ENCODE data around the gene GBX1.

Gene GBX1

DNA sequence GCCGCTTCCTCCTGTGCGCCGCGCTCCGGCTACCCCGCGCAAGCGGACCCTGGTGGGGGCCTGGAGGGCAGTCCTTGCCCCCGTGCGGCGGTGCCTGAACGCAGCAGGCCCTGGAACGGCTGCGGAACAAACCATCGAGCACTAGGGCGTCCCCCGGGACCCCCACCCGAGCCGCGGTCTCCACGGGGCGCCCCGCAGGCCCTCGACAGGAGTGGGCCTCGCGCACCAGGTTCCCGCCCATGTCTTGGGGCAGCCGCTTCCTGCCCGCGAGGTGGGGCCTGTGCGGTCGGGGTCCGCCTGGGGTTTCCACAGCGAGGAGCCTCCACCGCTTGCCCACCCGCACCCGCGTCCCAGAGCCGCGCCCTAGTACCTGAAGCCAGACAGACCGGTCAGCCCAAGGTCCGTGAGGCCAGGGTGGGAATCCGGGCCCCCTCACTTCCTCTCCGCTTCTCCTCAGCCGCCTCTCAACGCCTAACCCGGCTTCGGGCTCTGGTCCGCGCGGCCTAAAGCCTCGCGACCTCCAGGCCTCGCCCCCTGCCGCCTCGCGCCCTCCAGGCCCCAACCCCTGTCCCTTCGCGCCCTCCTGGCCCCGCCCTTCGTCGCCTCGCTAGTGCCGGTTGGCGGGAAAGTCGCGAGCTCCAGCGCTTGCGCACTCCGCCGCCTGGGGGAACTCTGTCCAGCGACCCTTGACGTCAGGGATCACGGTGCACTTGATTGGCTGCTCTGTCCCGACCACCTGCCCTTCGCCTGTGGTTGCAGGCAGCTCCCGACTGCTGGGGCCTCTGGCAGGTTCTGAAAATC is 7.0 kb upstream of the GBX1 start:
- DNase-seq (ENCODE audit: low read depth in 3 of 3, low spot score in 1 of 3): peak in 1 of 3 donors; percentile 22

DNA sequence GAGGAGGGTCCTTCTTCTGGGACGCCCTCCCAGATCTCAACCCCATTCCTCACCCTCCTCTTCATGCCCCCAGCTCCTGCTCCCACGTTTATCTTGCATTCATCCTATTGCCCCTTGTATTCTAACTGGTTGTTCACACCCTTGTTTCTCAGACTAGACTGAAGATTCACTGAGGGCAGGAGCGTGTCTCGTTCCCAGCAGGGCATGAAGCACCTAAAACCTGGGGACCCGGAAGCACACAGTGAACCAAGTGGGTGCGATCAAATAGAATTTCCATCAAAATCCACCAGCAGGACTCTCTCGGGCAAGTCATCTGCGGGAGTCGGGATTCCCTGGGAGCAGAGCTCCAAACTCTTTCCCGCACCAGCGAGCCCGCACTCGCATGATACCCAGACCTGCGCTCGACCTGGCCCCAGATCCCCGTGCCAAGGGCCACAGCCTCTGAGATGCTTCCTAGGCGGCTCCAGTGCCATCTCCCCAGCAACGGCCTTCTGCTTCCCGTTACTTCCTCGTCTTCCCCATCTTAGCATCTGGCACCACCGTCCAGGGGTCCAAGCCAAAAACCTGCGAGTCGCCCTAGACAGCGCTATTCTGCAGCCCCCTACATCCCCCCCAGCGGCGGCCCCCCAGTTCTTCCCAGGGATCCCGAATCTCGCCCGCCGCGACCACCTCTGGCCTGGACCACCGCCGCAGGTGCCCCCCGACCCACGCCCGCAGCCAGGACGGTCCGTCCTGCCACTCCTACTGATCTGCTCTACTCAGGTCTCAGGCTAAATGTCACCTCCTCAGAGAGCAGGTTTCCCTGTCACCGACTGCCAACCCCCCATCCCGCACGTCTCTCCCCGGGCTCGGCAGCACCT is 6.1 kb upstream of the GBX1 start:
- no peak for DNase-seq (ENCODE audit: low read depth in 3 of 3, low spot score in 1 of 3)

DNA sequence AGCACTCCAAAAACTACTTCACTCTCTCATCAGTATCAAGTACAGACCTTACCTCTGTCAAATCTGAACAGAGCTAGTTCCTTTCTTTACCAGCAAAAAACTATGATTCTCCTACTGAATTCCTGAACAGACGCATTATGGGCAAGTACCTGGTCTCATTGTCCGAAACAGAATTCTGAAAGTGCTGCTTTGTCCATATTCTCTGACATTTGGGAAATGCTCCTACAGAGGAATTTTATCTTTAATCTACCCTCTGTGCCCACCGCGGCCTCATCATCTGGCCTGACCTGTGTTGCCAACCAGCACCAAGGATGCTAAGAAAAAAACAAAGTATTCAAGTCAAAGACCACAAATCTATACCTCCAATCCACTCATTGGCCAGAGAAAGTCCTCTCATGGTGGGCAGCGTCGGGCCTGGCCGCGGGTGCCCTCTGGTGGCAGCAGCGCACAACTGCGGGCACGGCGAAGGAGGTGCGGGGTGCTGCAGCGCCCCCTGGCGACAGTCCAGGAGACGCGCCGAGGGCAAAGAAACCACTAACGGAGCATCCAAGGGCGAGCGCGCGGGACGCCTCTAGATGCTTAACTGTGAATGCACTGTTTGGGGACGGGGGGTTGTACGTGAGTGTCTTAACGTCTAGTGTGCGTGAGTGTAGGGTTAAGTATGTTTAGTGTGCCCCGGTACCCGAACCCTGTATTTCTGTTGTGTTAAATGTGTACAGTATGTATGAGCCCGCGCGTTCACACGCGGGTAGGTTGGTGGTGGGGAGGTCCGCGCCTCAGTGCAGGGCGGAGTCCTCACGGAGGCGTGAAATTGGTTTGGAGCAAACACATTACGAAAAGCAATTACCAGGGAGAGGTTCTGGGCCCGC is 5.0 kb upstream of the GBX1 start:
- DNase-seq (ENCODE audit: low read depth in 3 of 3, low spot score in 1 of 3): peak; percentile 55 to 77 (median 67)

DNA sequence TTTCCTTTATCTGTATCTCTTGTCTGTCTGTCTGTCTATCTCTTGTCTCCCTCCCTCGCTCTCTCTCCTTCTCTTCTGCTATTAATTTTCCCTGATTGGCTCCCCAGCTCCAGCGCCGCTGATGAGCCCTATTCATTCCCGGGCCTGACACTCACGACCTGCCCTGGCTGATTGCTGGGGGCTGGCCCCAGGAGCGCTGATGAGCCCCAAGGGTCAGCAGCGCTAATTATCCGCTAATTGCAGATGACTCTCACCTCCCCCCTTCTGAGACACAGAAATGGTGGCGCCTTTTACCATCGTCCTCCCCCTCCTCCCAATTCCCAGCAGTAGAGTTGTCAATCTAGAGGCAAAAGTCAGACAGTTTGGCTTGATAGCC is 1.3 kb upstream of the GBX1 start:
- DNase-seq (ENCODE audit: low read depth in 3 of 3, low spot score in 1 of 3): no peak

DNA sequence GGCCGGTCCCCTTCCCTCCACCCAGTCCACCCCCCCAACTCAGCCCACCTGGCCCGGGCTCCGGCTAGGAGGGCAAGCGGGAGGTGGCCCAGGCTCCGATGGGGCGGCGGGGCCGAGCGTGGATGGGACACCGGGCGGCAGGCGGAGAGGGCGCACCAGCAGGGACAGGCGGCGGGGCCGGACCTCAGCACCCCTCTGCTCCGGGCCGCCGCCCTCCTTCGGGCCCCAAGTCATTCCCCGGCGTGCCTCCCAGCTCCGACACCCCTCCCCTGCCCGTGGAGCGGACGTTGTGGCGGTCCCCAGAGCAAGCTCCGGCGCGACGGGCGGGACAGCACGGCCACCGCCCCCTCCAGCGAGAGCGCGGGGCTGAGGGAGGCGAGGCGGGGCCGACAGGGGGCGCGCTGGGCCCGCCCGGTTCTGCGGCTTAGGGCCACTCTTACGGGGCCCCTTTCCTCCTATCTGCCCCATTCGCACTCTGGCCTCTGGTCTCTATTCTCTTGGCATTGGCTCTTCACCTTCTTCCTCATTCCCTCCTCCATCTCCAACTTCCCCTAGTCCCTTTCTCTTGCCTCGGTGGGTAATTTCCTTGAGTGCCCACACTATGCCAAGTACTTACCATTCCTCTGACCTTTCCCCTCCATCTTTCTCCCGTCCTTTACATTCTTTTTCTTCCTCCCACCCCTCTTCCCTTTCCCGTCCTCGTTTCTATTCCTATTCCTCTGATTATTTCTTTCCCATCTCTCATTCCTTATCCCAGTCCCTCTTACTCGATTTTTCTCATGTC is 701 bp upstream of the GBX1 start:
- peak; percentile 15 to 54 (median 24) for DNase-seq (ENCODE audit: low read depth in 3 of 3, low spot score in 1 of 3)

DNA sequence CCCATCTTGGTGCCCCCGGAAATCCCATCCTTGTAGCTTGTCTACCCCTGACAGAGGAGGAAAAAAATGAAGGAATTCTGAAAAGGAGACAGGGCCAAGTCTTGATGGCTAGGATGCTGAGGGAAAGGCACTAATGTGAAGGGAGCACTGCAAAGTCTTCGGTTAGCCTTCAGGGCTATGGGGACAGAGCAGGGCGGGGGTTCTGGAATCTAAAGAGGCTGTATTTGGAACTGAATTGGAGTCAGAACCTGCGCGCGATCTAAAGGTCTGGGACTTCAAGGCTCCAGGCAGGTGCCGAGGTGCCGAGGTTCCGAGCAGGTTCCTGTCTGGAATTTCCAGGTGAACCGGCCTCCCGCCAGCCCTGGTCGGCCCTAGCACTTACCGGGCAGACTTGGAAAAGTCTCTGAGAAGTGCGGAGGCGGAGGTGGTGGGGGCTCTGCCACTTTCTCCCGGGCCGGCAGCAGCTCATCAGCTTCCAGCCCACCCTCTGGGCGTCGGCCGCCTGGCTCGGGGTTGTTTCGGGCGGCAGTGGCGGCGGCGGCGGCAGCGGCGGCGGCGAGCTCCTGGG is 781 bp downstream of the GBX1 start:
- DNase-seq (ENCODE audit: low read depth in 3 of 3, low spot score in 1 of 3): no peak

DNA sequence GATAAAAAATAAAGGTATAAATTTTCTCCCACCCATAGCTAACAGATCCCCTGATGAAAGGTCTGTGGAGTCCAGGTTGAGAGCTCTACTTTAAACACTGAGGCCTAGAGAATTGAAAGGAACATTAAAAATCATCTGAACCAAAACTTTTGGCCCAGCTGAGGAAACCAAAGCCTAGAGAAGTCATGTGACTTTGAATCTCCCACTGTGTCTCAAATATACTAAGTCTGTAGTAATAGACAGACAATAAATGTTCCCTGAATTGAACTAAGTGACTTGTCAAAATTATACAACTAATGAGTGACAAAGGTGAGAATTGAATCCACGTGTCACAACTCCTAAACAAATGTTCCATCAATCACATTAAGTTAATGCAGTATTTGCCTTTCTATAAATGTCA is 5.7 kb downstream of the GBX1 start:
- no peak for DNase-seq (ENCODE audit: low read depth in 3 of 3, low spot score in 1 of 3)

DNA sequence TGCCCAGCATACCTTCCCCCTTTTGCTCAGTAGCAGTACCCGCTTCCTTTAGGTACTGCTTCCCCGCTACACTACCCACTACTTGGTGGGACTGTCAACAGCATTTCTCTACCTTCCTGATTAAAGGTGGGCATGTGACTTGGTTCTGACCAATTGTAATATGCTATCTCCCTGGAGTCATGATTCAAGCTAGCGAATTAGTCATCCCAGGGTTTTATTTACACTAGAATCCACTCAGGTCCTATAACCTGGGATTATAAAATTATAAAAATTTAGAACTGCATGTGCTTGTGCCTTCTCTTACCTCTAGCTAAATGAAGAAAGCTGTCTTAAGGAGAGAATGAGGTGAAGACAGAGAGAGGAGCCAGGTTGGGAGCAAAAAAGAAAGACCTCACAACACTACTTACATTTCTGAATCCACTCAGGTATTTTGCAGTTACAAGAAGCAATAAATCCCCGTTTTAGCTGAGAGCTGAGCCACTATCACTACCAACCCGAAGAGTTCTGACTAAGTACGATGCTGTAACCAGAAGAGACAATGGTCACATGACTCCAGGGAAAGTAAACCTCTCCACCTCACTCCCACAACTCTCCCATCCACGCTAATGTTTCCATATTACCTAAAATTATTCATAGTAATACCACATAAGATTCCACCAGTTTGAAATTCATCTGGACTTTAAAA is 9.7 kb downstream of the GBX1 start:
- no peak for DNase-seq (ENCODE audit: low read depth in 3 of 3, low spot score in 1 of 3)

DNA sequence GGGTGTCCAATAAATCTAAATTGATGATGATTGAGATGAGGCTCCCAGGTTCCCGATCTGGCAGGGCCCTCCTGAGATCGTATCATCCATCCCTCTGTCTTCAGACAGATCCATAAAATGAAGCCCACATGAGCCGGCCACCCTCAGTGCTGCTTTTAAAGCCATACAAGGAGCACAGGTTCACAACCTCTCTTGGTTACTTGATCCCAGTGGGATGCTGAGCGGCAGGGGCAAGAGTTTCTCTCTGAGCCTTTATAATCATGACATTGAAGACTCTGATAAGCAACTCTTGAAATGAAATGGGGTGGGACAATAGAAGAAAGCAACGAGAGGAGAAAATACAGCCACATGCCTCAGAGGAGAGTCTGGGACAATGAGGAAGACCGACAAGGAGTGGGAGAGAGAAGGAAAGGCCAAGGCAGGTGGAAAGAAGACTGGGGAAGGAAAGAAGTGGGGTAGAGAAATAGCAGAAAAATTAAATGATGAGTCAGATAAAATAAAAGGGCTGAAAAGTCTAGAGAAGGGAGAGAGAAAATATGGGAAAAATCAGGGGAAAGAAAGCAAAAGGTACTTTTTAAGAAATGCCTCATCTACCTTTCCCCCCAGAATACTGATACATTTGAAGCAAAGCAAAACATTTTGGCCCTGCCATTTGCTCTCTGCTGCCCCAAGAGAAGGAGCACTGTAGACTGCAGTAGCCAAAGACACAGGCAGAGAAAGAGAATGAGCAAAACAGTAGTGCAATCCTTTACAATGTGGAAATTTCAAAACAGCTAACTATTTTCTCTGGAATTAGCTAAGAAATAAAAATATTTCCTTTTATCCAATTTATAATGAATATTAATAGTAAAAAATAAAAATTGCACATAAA is 14.6 kb downstream of the GBX1 start:
- DNase-seq (ENCODE audit: low read depth in 3 of 3, low spot score in 1 of 3): no peak

DNA sequence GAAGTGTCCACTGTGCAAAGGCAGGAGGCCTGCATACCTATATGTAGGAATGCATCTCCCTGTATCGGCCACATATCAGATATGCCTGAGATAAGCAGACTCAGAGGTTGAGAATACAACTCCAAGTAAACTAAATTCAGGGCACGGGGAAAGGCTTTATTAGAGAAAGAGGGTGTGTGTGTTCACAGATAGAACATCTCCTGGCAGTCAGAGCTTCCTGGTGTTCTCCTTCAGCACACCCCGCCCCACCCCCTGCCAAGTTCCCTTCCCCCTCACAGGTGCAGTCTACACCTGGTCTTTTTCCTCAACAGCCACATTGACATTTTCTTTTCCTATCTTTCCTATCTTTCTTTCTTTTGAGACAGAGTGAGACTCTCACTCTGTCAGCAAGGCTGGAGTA is 17.1 kb downstream of the GBX1 start:
- no peak for DNase-seq (ENCODE audit: low read depth in 3 of 3, low spot score in 1 of 3)

DNA sequence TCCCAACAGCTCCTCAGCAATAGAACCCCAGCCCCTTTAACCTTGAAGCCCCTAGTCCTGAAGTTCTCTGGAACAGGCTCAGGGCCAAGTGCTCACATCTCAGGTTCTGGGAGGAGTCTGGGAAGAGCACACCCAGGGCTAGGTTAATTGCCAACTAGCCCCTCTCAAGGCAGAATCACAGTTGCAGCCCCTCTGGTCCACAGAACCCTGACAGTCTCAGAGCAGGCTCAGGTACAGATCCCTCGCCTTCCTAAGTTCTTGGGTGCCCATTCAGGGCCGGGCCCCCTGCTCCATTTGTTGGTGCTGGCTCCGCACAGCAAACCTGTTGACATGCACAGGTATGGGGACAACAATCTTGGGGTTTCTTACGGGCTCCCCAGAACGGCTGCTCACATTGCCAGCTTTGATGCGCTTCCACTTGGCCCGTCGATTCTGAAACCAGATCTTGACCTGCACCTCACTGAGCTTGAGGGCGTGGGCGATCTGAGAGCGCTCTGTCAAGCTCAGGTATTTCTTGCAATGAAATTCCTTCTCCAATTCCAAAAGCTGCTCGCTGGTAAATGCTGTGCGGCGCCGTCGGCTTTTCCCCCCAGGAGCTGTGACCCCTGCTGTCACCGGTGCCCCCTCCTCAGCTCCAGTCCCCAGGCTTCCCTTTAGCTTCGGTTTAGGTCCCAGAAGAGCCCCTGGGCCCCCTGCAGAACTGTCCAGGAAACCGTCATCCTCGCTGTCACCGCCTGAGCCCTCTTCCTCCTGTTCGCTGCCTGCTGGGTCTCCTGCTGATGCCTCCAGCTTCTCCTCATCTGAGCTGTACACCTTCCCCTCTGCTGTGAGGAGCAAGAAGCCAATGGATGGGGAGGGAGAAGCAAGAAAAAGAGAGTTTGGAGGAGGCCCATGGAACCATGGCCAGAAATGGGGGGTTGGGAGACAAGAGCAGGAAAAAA is 18.9 kb downstream of the GBX1 start:
- DNase-seq (ENCODE audit: low read depth in 3 of 3, low spot score in 1 of 3): no peak

DNA sequence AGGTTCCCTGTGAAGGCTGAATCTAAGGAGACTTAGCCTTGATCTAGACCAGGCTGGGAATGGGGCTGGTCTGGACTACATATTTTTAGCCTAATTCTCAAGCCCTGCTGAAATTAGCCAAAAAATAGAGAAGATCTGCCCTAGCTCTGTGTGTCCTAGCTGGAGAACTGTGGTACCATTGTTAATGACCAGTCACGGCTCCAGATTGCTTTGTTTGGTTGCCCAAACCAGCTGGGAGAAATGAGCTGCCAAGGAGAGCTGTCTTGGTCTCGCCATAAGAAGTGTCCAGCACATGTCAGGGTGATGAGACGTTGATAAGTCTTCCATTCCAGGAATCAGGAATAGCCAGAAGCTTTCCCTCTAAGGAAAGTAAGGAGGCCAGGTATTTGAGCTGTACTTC is 20.7 kb downstream of the GBX1 start:
- no peak for DNase-seq (ENCODE audit: low read depth in 3 of 3, low spot score in 1 of 3)

DNA sequence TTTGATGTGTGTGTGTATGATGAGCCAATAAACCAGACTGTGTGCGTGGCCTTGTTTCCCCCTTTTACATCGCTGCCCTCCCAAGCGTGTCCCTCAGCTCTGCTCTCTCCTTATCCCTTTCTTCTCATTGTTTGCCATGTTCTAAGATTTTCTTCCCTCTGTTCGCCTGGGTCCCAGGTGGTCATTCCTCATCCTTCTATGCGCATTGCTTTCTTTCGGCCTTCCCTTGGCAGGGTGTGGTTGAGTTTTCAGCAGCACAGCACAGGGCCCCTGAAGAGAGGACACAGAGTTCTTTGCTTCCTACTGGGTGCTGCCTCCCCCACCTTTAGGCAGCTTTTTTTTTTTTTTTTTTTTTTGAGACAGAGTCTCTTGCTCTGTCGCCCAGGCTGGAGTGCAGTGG is 23.1 kb downstream of the GBX1 start:
- DNase-seq (ENCODE audit: low read depth in 3 of 3, low spot score in 1 of 3): no peak

DNA sequence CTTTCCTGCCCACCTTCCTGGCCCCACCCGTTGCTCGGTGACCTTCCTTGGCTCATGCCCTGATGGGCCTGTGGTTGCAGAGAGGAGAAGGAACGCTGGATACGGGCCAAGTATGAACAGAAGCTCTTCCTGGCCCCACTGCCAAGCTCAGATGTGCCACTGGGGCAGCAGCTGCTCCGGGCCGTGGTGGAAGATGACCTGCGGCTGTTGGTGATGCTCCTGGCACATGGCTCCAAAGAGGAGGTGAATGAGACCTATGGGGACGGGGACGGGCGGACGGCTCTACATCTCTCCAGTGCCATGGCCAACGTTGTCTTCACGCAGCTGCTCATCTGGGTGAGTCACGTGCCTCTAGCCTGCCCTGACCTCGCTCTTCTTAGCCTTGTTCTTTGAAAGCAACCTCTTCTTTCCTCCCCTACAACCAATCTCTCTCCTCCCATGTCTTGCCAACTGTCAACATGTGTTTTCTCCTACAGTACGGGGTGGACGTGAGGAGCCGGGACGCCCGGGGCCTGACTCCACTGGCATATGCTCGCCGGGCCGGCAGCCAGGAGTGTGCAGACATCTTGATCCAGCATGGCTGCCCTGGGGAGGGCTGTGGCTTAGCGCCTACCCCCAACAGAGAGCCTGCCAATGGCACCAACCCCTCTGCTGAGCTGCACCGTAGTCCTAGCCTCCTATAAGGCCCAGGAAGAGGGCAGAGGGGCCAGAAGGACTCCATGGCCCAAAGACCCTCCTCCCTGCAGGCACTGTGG is 24.1 kb downstream of the GBX1 start:
- DNase-seq (ENCODE audit: low read depth in 3 of 3, low spot score in 1 of 3): no peak

DNA sequence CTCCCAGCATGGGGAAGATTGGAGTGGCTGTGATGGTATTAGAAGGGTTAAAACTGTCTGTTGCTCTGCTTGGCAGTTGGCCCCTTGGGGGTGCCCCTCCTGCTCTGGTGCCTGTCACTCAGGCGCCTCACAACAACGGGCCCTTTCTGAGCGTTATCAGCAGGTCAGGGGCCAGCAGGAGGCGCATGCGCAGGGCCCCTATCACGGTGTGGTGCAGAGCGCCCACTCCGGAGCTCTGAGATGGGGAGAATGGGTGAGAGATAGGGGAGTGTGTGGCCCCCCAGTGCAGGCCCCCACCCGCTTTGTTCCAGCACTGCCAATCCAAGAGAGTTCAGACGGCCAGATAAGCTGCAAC is 24.8 kb downstream of the GBX1 start:
- no peak for DNase-seq (ENCODE audit: low read depth in 3 of 3, low spot score in 1 of 3)

DNA sequence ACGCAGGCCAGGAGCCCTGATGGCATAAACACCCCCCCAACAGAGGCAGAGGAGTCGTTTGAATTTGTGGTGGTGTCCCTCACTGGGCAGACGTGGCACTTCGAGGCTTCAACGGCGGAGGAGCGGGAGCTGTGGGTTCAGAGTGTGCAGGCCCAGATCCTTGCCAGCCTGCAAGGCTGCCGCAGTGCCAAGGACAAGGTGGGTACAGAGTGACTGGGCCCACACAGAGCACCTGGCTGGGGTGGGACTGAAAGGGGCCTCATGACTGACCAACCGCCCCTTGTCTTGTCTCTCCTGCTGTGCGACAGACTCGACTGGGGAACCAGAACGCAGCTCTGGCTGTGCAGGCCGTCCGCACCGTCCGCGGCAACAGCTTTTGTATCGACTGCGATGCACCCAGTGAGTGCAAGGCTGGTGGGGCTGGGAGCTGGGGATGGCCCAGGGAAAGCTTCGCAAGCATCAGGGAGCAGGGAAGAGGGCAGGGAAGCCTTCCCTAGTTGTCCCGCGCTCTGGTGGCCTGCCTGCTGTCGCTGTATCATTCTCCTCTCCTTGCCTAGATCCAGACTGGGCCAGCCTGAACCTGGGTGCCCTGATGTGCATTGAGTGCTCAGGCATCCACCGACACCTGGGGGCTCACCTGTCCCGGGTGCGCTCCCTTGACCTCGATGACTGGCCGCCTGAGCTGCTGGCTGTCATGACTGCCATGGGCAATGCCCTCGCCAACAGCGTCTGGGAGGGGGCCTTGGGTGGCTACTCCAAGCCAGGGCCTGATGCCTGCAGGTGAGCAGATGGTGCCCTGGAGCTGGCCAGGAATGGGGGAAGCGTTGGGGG is 25.4 kb downstream of the GBX1 start:
- no peak for DNase-seq (ENCODE audit: low read depth in 3 of 3, low spot score in 1 of 3)
